IMR-90 (cell line): ENCODE results near the gene PUDP. TPM values are rescaled to one million over a fixed set of nuclear protein-coding genes. Genes with fewer than 3 reads are reported as not detected.

Source experiments
- ATAC-seq: fragments of 200-7000 bp; cut with Tn5 transposase; 2 replicates; pipeline ENCODE4 v1.9.1; 2020; ENCODE audit warnings: low read depth, mild to moderate bottlenecking, moderate library complexity
- BruUV-seq: library from RNA; stranded (reverse); fragments of 400-500 nt; replicated peaks from 2 replicates; lab custom pipeline; 2021; lab: Mats Ljungman, UMichigan
- CTCF ChIA-PET: fragments of 300-600 bp; formaldehyde crosslinking; extraction: SDS; loops from one replicate; lab custom pipeline; 2021; ENCODE audit warnings: antibody characterized with exemption; lab: Yijun Ruan, JAX
- POLR2A ChIA-PET: fragments of 300-600 bp; sonication (Branson Sonifier 250); formaldehyde crosslinking; loops from one replicate; lab custom pipeline; 2022; ENCODE audit warnings: antibody characterized with exemption; ENCODE audit not compliant: unreplicated experiment; lab: Charles Lee
- DNase-seq: peaks from one replicate; pipeline ENCODE4 v3.0.0; 2013
- H2AFZ ChIP-seq: replicated peaks from 2 replicates; pipeline ENCODE3; 2013; ENCODE audit warnings: low read length, mild to moderate bottlenecking; ENCODE audit not compliant: poor library complexity
- H2AK5ac ChIP-seq: 2 replicates; pipeline ENCODE4 v1.6.1; 2013; ENCODE audit warnings: low read depth, low read length, inconsistent platforms
- H2AK9ac ChIP-seq: replicated peaks from 2 replicates; pipeline ENCODE3; 2013; ENCODE audit warnings: mild to moderate bottlenecking, low read depth, low read length, moderate library complexity; ENCODE audit not compliant: poor library complexity
- H2BK120ac ChIP-seq: 2 replicates; pipeline ENCODE4 v1.6.1; 2013; ENCODE audit warnings: low read depth, low read length, inconsistent platforms
- H2BK15ac ChIP-seq: 3 replicates; pipeline ENCODE4 v1.6.1; 2013; ENCODE audit warnings: low read depth, low read length, inconsistent platforms
- H2BK20ac ChIP-seq: 2 replicates; pipeline ENCODE4 v1.6.1; 2013; ENCODE audit warnings: low read depth, mild to moderate bottlenecking, inconsistent platforms, low read length, moderate library complexity
- H2BK5ac ChIP-seq: 2 replicates; pipeline ENCODE4 v1.6.1; 2013; ENCODE audit warnings: mild to moderate bottlenecking, low read depth, low read length, inconsistent platforms; ENCODE audit not compliant: poor library complexity, severe bottlenecking
- H3K14ac ChIP-seq: replicated peaks from 2 replicates; pipeline ENCODE4 v1.6.1; 2013; ENCODE audit warnings: low read depth, low read length, inconsistent platforms
- H3K18ac ChIP-seq: 2 replicates; pipeline ENCODE4 v1.6.1; 2013; ENCODE audit warnings: low read depth, low read length, control low read depth
- H3K23ac ChIP-seq: 2 replicates; pipeline ENCODE4 v1.6.1; 2013; ENCODE audit warnings: low read depth, low read length, inconsistent platforms
- H3K27ac ChIP-seq: 2 replicates; pipeline ENCODE4 v1.5.1; 2013; ENCODE audit warnings: mild to moderate bottlenecking, control low read depth, low read length; ENCODE audit not compliant: insufficient read depth
- H3K27me3 ChIP-seq: 2 replicates; pipeline ENCODE4 v1.6.1; 2013; ENCODE audit warnings: low read length; ENCODE audit not compliant: control insufficient read depth, insufficient read depth
- H3K36me3 ChIP-seq: 2 replicates; pipeline ENCODE4 v1.6.1; 2013; ENCODE audit warnings: low read length, mixed read lengths; ENCODE audit not compliant: control insufficient read depth, insufficient read depth
- H3K4ac ChIP-seq: 2 replicates; pipeline ENCODE4 v1.6.1; 2013; ENCODE audit warnings: low read depth, low read length, inconsistent platforms
- H3K4me1 ChIP-seq: 2 replicates; pipeline ENCODE4 v1.6.1; 2013; ENCODE audit warnings: low read length, mixed read lengths; ENCODE audit not compliant: control insufficient read depth, insufficient read depth
- H3K4me2 ChIP-seq: 2 replicates; pipeline ENCODE4 v1.6.1; 2013; ENCODE audit warnings: low read depth, mild to moderate bottlenecking, control low read depth, low read length, moderate library complexity
- H3K4me3 ChIP-seq: 2 replicates; pipeline ENCODE4 v1.5.1; 2013; ENCODE audit warnings: low read depth, mild to moderate bottlenecking, control low read depth, low read length, moderate library complexity; ENCODE audit not compliant: insufficient read depth
- H3K56ac ChIP-seq: 2 replicates; pipeline ENCODE4 v1.6.1; 2013; ENCODE audit warnings: low read length, inconsistent platforms; ENCODE audit not compliant: insufficient read depth; ENCODE audit errors: extremely low read depth
- H3K79me1 ChIP-seq, 2 experiments: 2 replicates each; pipeline ENCODE4 v1.6.1; 2013; ENCODE audit warnings: low read length in 2 of 2, inconsistent platforms in 1 of 2, low read depth in 1 of 2
- H3K9ac ChIP-seq: 2 replicates; pipeline ENCODE4 v1.6.1; 2013; ENCODE audit warnings: low read depth, low read length, control low read depth
- H3K9me1 ChIP-seq: 2 replicates; pipeline ENCODE4 v1.6.1; 2013; ENCODE audit warnings: low read length, inconsistent platforms; ENCODE audit not compliant: insufficient read depth
- H3K9me3 ChIP-seq: 2 replicates; pipeline ENCODE4 v1.6.1; 2013; ENCODE audit warnings: low read length; ENCODE audit not compliant: control insufficient read depth, insufficient read depth
- H4K20me1 ChIP-seq: 2 replicates; pipeline ENCODE4 v1.6.1; 2013; ENCODE audit warnings: low read length, inconsistent platforms; ENCODE audit not compliant: insufficient read depth
- H4K5ac ChIP-seq: 2 replicates; pipeline ENCODE4 v1.6.1; 2013; ENCODE audit warnings: mild to moderate bottlenecking, low read depth, low read length, control low read depth
- H4K8ac ChIP-seq, 2 experiments: 2 replicates each; pipeline ENCODE4 v1.6.1; 2013; ENCODE audit warnings: low read depth in 2 of 2, low read length in 2 of 2, control low read depth in 1 of 2, inconsistent platforms in 1 of 2
- H4K91ac ChIP-seq: 2 replicates; pipeline ENCODE4 v1.6.1; 2013; ENCODE audit warnings: low read depth, low read length, inconsistent platforms; ENCODE audit not compliant: insufficient read depth
- CHD1 ChIP-seq: IDR thresholded peaks from 2 replicates; pipeline ENCODE4 v1.6.1; 2012; ENCODE audit warnings: low read depth, low read length, improper control_type of control experiment
- MAZ ChIP-seq: IDR thresholded peaks from 2 replicates; pipeline ENCODE4 v1.6.1; 2012; ENCODE audit warnings: low read depth, mild to moderate bottlenecking, low read length, improper control_type of control experiment, moderate library complexity, borderline replicate concordance
- RAD21 ChIP-seq: IDR thresholded peaks from 2 replicates; pipeline ENCODE4 v1.6.1; 2012; ENCODE audit warnings: low read length, improper control_type of control experiment
- WGBS, 2 experiments: methylation state at CpG; one replicate each; pipeline versions ENCODE4 v1.1.5 to v1.1.7; 2013; ENCODE audit warnings: missing lambda C conversion rate in 2 of 2; ENCODE audit not compliant: insufficient read length in 1 of 2; ENCODE audit errors: extremely low coverage in 2 of 2; 5-methylcytosine and 5-hydroxymethylcytosine counted together
- dilution Hi-C: fragments of 300-500 bp; cut with HindIII; formaldehyde crosslinking; loops from one replicate; pipeline ENCODE4 v1.14.3; 2018; ENCODE audit warnings: low sequenced_read_pairs; ENCODE audit not compliant: unreplicated experiment
- in situ Hi-C: fragments of 300-500 bp; cut with MboI; formaldehyde crosslinking; loops from 3 replicates; pipeline ENCODE4 v1.14.3; 2019; ENCODE audit warnings: low sequenced_read_pairs, inconsistent platforms, mixed read lengths
- intact Hi-C: fragments of 100-400 bp; cut with micrococcal nuclease; formaldehyde crosslinking; loops from 2 replicates; pipeline ENCODE4 v1.10.0; 2022
- polyA plus RNA-seq, 3 experiments: library from polyadenylated mRNA; depleted of rRNA; stranded (reverse); fragments of >200 nt; gene quantifications; 2 replicates each; pipeline ENCODE4 v1.2.3, GENCODE V29; 2012; ENCODE audit warnings: low replicate concordance in 1 of 3
- total RNA-seq: library from RNA; depleted of rRNA; stranded (reverse); fragments of >200 nt; gene quantifications from 2 replicates; pipeline ENCODE4 v1.2.3, GENCODE V29; 2012
- TF ChIP-seq, protein P1 (sequence below): conservative IDR thresholded peaks from 2 replicates; pipeline ENCODE4 v1.5.1; 2012; ENCODE audit warnings: mild to moderate bottlenecking, low read depth, low read length, improper control_type of control experiment
- TF ChIP-seq, protein P2 (sequence below): fragments of 150-350 bp; IDR thresholded peaks from 2 replicates; pipeline ENCODE4 v1.6.1; 2017; ENCODE audit warnings: mild to moderate bottlenecking, antibody characterized with exemption, low read length, low read depth
- TF ChIP-seq, protein P3 (sequence below): fragments of 150-350 bp; IDR thresholded peaks from 2 replicates; pipeline ENCODE4 v1.6.1; 2016; ENCODE audit warnings: low read depth, mild to moderate bottlenecking, low read length, moderate library complexity, borderline replicate concordance

The PUDP gene
- total and polyA plus RNA-seq, 2 of the 4 experiments (the other 2 are of a cell fraction), result 22.2 to 28.6 TPM

DNA sequence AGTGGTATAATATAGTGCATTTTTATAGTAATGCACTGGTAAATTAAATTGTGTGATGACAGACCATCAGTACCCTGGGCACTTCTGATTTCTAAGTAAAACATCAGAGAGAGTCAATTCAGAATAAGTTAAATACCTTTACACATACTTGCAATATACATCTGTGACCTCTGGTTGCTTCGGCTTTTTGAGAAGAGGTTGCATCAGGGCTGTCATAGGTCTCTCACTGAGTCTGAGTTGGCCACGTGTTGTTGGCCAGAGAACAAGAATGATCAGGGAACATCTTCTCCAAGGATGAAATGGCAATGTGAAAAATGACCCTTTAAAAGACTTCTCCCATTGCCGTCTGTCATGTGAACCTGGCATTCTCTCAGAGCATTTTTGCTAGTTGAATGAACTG lies 36.9 kb upstream of the PUDP start:
- intact Hi-C loops (no loop called here), dilution Hi-C loops (no loop called here), in situ Hi-C loops (no loop called here)
- H2BK15ac ChIP-seq, result no peak overlapping the region
- no TSS peak for BruUV-seq
- no peak overlapping the region for H4K5ac ChIP-seq
- no peak overlapping the region for H3K18ac ChIP-seq
- H4K91ac ChIP-seq, result no peak overlapping the region
- H3K9me1 ChIP-seq, result no peaks in the 10 kb centered on the region
- no peaks in the 10 kb centered on the region for H3K27me3 ChIP-seq
- no peak overlapping the region for H3K9ac ChIP-seq
- H3K23ac ChIP-seq, result no peak overlapping the region
- no peak overlapping the region for H2AK5ac ChIP-seq
- no peak overlapping the region for H3K4me2 ChIP-seq
- H2BK20ac ChIP-seq, result no peak overlapping the region
- H3K4ac ChIP-seq, result no peak overlapping the region
- TF ChIP-seq CHD1, result no peak
- TF ChIP-seq, protein P1, sequence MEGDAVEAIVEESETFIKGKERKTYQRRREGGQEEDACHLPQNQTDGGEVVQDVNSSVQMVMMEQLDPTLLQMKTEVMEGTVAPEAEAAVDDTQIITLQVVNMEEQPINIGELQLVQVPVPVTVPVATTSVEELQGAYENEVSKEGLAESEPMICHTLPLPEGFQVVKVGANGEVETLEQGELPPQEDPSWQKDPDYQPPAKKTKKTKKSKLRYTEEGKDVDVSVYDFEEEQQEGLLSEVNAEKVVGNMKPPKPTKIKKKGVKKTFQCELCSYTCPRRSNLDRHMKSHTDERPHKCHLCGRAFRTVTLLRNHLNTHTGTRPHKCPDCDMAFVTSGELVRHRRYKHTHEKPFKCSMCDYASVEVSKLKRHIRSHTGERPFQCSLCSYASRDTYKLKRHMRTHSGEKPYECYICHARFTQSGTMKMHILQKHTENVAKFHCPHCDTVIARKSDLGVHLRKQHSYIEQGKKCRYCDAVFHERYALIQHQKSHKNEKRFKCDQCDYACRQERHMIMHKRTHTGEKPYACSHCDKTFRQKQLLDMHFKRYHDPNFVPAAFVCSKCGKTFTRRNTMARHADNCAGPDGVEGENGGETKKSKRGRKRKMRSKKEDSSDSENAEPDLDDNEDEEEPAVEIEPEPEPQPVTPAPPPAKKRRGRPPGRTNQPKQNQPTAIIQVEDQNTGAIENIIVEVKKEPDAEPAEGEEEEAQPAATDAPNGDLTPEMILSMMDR, result no peak
- TF ChIP-seq, protein P2, sequence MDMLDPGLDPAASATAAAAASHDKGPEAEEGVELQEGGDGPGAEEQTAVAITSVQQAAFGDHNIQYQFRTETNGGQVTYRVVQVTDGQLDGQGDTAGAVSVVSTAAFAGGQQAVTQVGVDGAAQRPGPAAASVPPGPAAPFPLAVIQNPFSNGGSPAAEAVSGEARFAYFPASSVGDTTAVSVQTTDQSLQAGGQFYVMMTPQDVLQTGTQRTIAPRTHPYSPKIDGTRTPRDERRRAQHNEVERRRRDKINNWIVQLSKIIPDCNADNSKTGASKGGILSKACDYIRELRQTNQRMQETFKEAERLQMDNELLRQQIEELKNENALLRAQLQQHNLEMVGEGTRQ, result no peak
- TF ChIP-seq, protein P3, sequence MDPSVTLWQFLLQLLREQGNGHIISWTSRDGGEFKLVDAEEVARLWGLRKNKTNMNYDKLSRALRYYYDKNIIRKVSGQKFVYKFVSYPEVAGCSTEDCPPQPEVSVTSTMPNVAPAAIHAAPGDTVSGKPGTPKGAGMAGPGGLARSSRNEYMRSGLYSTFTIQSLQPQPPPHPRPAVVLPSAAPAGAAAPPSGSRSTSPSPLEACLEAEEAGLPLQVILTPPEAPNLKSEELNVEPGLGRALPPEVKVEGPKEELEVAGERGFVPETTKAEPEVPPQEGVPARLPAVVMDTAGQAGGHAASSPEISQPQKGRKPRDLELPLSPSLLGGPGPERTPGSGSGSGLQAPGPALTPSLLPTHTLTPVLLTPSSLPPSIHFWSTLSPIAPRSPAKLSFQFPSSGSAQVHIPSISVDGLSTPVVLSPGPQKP, result no peak
- TF ChIP-seq MAZ, result no peak
- TF ChIP-seq RAD21, result no peak
- CTCF ChIA-PET, result no interaction called here
- POLR2A ChIA-PET, result no interaction called here
- no peaks in the 10 kb centered on the region for H3K9me3 ChIP-seq
- H3K56ac ChIP-seq, result no peak overlapping the region
- no peak overlapping the region for H2AK9ac ChIP-seq
- H3K79me1 ChIP-seq, result no peaks in the 10 kb centered on the region
- H4K20me1 ChIP-seq, result no peaks in the 10 kb centered on the region
- ATAC-seq (no peak), DNase-seq (no peak)
- WGBS, 2 experiments, result no CpG with 5 or more reads among the region's 3 CpGs
- H3K4me1 ChIP-seq, result no peaks in the 10 kb centered on the region
- H3K36me3 ChIP-seq, result no peaks in the 10 kb centered on the region
- no peak overlapping the region for H3K27ac ChIP-seq
- H2BK5ac ChIP-seq, result no peak overlapping the region
- no peak overlapping the region for H3K14ac ChIP-seq
- H4K8ac ChIP-seq, result no peak overlapping the region
- no peak overlapping the region for H2AFZ ChIP-seq
- no peak overlapping the region for H3K4me3 ChIP-seq
- no peak overlapping the region for H2BK120ac ChIP-seq
